Karpas-422 (cell line): ENCODE results near the gene KDM8. TPM values are rescaled to one million over a fixed set of nuclear protein-coding genes. Genes with fewer than 3 reads are reported as not detected.
"Not testable (repeated sequence)": the region's sequence is repeated elsewhere in the genome, so short reads cannot be mapped to it uniquely, and the experiment has no call there.

Experiments
- DNase-seq: peaks from one replicate; pipeline ENCODE4 v3.0.0-alpha.2; 2015
- H2AFZ ChIP-seq: fragments of 200-600 bp; sonication (generic); 2 replicates; pipeline ENCODE4 v1.6.1; 2014; ENCODE audit warnings: antibody characterized with exemption, low read length, mixed read lengths
- H3K27ac ChIP-seq: fragments of 200-600 bp; sonication (generic); 2 replicates; pipeline ENCODE4 v1.5.1; 2014; ENCODE audit warnings: mild to moderate bottlenecking, low read length, moderate library complexity
- H3K27me3 ChIP-seq: fragments of 200-600 bp; sonication (generic); 2 replicates; pipeline ENCODE4 v1.6.1; 2014; ENCODE audit warnings: low read length, mixed read lengths
- H3K36me3 ChIP-seq: fragments of 200-600 bp; sonication (generic); 2 replicates; pipeline ENCODE4 v1.6.1; 2014; ENCODE audit warnings: low read length, mixed read lengths; ENCODE audit not compliant: insufficient read depth
- H3K4me1 ChIP-seq: fragments of 200-600 bp; sonication (generic); 2 replicates; pipeline ENCODE4 v1.6.1; 2014; ENCODE audit warnings: mild to moderate bottlenecking, low read length, mixed read lengths
- H3K4me2 ChIP-seq: fragments of 200-600 bp; sonication (generic); 2 replicates; pipeline ENCODE4 v1.6.1; 2014; ENCODE audit warnings: low read length, low read depth, mild to moderate bottlenecking; ENCODE audit not compliant: poor library complexity, severe bottlenecking
- H3K4me3 ChIP-seq: fragments of 200-600 bp; sonication (generic); 2 replicates; pipeline ENCODE4 v1.5.1; 2014; ENCODE audit warnings: mild to moderate bottlenecking, antibody characterized with exemption, low read length, mixed read lengths
- H3K79me2 ChIP-seq: fragments of 200-600 bp; sonication (generic); 2 replicates; pipeline ENCODE4 v1.6.1; 2014; ENCODE audit warnings: mild to moderate bottlenecking, low read length, mixed read lengths
- H3K9ac ChIP-seq: fragments of 200-600 bp; sonication (generic); 2 replicates; pipeline ENCODE4 v1.6.0; 2014; ENCODE audit warnings: low read length
- H3K9me2 ChIP-seq: fragments of 200-600 bp; sonication (generic), shearing (Covaris generic); replicated peaks from 2 replicates; pipeline ENCODE4 v1.6.0; 2014; ENCODE audit warnings: mild to moderate bottlenecking, low read length, moderate library complexity; ENCODE audit not compliant: insufficient read depth
- H3K9me3 ChIP-seq: fragments of 300-700, 200-600 bp; sonication (generic); 2 replicates; pipeline ENCODE4 v1.6.1; 2014; ENCODE audit warnings: low read length, mixed read lengths
- H4K20me1 ChIP-seq: fragments of 200-600 bp; sonication (generic); 2 replicates; pipeline ENCODE4 v1.6.1; 2014; ENCODE audit warnings: mild to moderate bottlenecking, antibody characterized with exemption, low read length, low read depth; ENCODE audit not compliant: insufficient read depth
- total RNA-seq: library from RNA; depleted of rRNA; stranded (reverse); fragments of >200 nt; shearing (Covaris generic); gene quantifications from 2 replicates; pipeline ENCODE4 v1.2.3, GENCODE V29; 2014; ENCODE audit warnings: low replicate concordance

KDM8 gene
- total RNA-seq, 1 experiment from 2014 or later, result 3.1 TPM

- Histone ChIP-seq H3K4me1 (peaks cover 10% of the 10 kb centered on the region), H3K9me2 (no peaks in the 10 kb centered on the region), H3K9me3 (no peaks in the 10 kb centered on the region), H3K79me2 (no peaks in the 10 kb centered on the region), H2AFZ (no peak overlapping the region), H3K27me3 (no peaks in the 10 kb centered on the region), H3K4me2 (no peak overlapping the region), H4K20me1 (no peaks in the 10 kb centered on the region), H3K27ac (no peak overlapping the region), H3K9ac (no peak overlapping the region), H3K36me3 (no peaks in the 10 kb centered on the region), H3K4me3 (no peak overlapping the region)
- no peak for DNase-seq
These were observed 6.3 kb upstream of the KDM8 start for GRCh38 chr16:27197004-27197403.

- Histone ChIP-seq H2AFZ (peak overlapping the region; percentile 90; the same call in 1 of the 2 replicates), H3K4me1 (peaks cover 16% of the 10 kb centered on the region), H3K79me2 (no peaks in the 10 kb centered on the region), H3K9me2 (no peaks in the 10 kb centered on the region), H4K20me1 (no peaks in the 10 kb centered on the region), H3K27ac (no peak overlapping the region), H3K27me3 (no peaks in the 10 kb centered on the region), H3K4me2 (no peak overlapping the region), H3K36me3 (no peaks in the 10 kb centered on the region), H3K9ac (no peak overlapping the region), H3K4me3 (no peak overlapping the region), H3K9me3 (no peaks in the 10 kb centered on the region)
- no peak for DNase-seq
These were observed 4.7 kb upstream of the KDM8 start for GRCh38 chr16:27198451-27199234.

GRCh38 chr16:27199235-27199586, 4.1 kb upstream of the KDM8 start:
- no peak for DNase-seq
- Histone ChIP-seq H3K9me2 (no peaks in the 10 kb centered on the region), H2AFZ (peak overlapping the region; percentile 90), H4K20me1 (no peaks in the 10 kb centered on the region), H3K27ac (no peak overlapping the region), H3K4me1 (peaks cover 16% of the 10 kb centered on the region), H3K9me3 (no peaks in the 10 kb centered on the region), H3K4me3 (no peak overlapping the region), H3K36me3 (no peaks in the 10 kb centered on the region), H3K9ac (no peak overlapping the region), H3K4me2 (peak overlapping the region; percentile 22), H3K27me3 (no peaks in the 10 kb centered on the region), H3K79me2 (peaks cover 2% of the 10 kb centered on the region; the same call in 1 of the 2 replicates)

GRCh38 chr16:27199736-27200135, 3.6 kb upstream of the KDM8 start:
- Histone ChIP-seq H3K9me3 (no peaks in the 10 kb centered on the region), H4K20me1 (no peaks in the 10 kb centered on the region), H3K9ac (no peak overlapping the region), H3K4me1 (peaks cover 21% of the 10 kb centered on the region), H3K4me3 (no peak overlapping the region), H3K27ac (no peak overlapping the region), H3K27me3 (no peaks in the 10 kb centered on the region), H3K36me3 (no peaks in the 10 kb centered on the region), H3K9me2 (no peaks in the 10 kb centered on the region), H2AFZ (peak overlapping the region; percentile 90), H3K79me2 (peaks cover 8% of the 10 kb centered on the region; the same call in 1 of the 2 replicates), H3K4me2 (peak overlapping the region; percentile 22)
- peak; percentile 63 for DNase-seq

GRCh38 chr16:27200914-27201313, 2.4 kb upstream of the KDM8 start:
- H3K79me2 ChIP-seq, H2AFZ ChIP-seq, H3K4me3 ChIP-seq, H3K4me2 ChIP-seq, DNase-seq, H4K20me1 ChIP-seq, H3K9ac ChIP-seq, H3K36me3 ChIP-seq, H3K9me3 ChIP-seq, H3K27ac ChIP-seq, H3K9me2 ChIP-seq, H3K27me3 ChIP-seq: not testable (repeated sequence)
- H3K4me1 ChIP-seq, result peaks cover 33% of the 10 kb centered on the region

GRCh38 chr16:27202923-27203506, 311 bp upstream of the KDM8 start:
- Histone ChIP-seq H3K36me3 (no peaks in the 10 kb centered on the region), H3K27ac (peak overlapping the region; percentile 76), H3K27me3 (no peaks in the 10 kb centered on the region), H3K4me1 (peaks cover 33% of the 10 kb centered on the region), H3K4me2 (peak overlapping the region; percentile 69), H4K20me1 (no peaks in the 10 kb centered on the region), H3K4me3 (peak overlapping the region; percentile 92), H3K9ac (peak overlapping the region; percentile 80), H3K79me2 (peaks cover 8% of the 10 kb centered on the region; the same call in 1 of the 2 replicates), H3K9me2 (no peaks in the 10 kb centered on the region), H2AFZ (peak overlapping the region; percentile 85; the same call in 1 of the 2 replicates), H3K9me3 (no peaks in the 10 kb centered on the region)
- DNase-seq, result peak; percentile 96

GRCh38 chr16:27204312-27204915, 1.1 kb downstream of the KDM8 start:
- H3K4me1 ChIP-seq, result peaks cover 30% of the 10 kb centered on the region
- no peaks in the 10 kb centered on the region for H3K9me2 ChIP-seq
- H2AFZ ChIP-seq, result peak overlapping the region; percentile 35; the same call in 1 of the 2 replicates
- H3K79me2 ChIP-seq, result peaks cover 8% of the 10 kb centered on the region; the same call in 1 of the 2 replicates
- peak overlapping the region; percentile 97 for H3K4me2 ChIP-seq
- H3K27ac ChIP-seq, result peak overlapping the region; percentile 87
- peak overlapping the region; percentile 92 for H3K4me3 ChIP-seq
- H4K20me1 ChIP-seq, result no peaks in the 10 kb centered on the region
- H3K27me3 ChIP-seq, result no peaks in the 10 kb centered on the region
- no peaks in the 10 kb centered on the region for H3K9me3 ChIP-seq
- no peaks in the 10 kb centered on the region for H3K36me3 ChIP-seq
- peak; percentile 59 for DNase-seq
- peak overlapping the region; percentile 97 for H3K9ac ChIP-seq

GRCh38 chr16:27205423-27206065, 2.2 kb downstream of the KDM8 start:
- Histone ChIP-seq H3K27me3 (no peaks in the 10 kb centered on the region), H3K36me3 (no peaks in the 10 kb centered on the region), H3K4me2 (peak overlapping the region; percentile 97), H4K20me1 (no peaks in the 10 kb centered on the region), H3K27ac (peak overlapping the region; percentile 87), H3K9me2 (no peaks in the 10 kb centered on the region), H3K4me3 (peak overlapping the region; percentile 92; the same call in 1 of the 2 replicates), H3K9ac (peak overlapping the region; percentile 97), H3K4me1 (peaks cover 23% of the 10 kb centered on the region), H2AFZ (no peak overlapping the region), H3K79me2 (peaks cover 8% of the 10 kb centered on the region; the same call in 1 of the 2 replicates), H3K9me3 (no peaks in the 10 kb centered on the region)
- DNase-seq, result no peak
